Measurements from ENCODE around the gene OR4Q3. TPM values are rescaled to one million over a fixed set of nuclear protein-coding genes. Genes with fewer than 3 reads are reported as not detected.
"Not testable (repeated sequence)": the region's sequence is repeated elsewhere in the genome, so short reads cannot be mapped to it uniquely, and the experiment has no call there.

OR4Q3 gene
- total RNA-seq: not detected

- no peak for ATAC-seq
These were observed at the start of gene OR4Q3 for GRCh38 chr14:19743256-19743655. Gene OR4Q3 (plus strand): TSS chr14:19743571.

- ATAC-seq: no peak
These were observed 14.0 kb upstream of the OR4Q3 start for GRCh38 chr14:19729359-19729758.

GRCh38 chr14:19729763-19730162, 13.6 kb upstream of the OR4Q3 start:
- ATAC-seq: no peak

GRCh38 chr14:19733893-19734292, 9.5 kb upstream of the OR4Q3 start:
- not testable (repeated sequence) for ATAC-seq

GRCh38 chr14:19752316-19752715, 8.9 kb downstream of the OR4Q3 start:
- not testable (repeated sequence) for ATAC-seq

- no peak for ATAC-seq
These were observed 10.8 kb downstream of the OR4Q3 start for GRCh38 chr14:19754172-19754571.

GRCh38 chr14:19771491-19771890, 28.1 kb downstream of the OR4Q3 start:
- ATAC-seq: not testable (repeated sequence)

- no peak for ATAC-seq
These were observed 28.6 kb downstream of the OR4Q3 start for GRCh38 chr14:19771895-19772430.

- not testable (repeated sequence) for ATAC-seq
These were observed 29.1 kb downstream of the OR4Q3 start for GRCh38 chr14:19772454-19772853.

GRCh38 chr14:19773204-19773603, 29.8 kb downstream of the OR4Q3 start, which contains the start of gene OR4M1:
Gene OR4M1 (plus strand): TSS chr14:19773504. CDS start chr14:19780323, 6,819 bp downstream.
- not testable (repeated sequence) for ATAC-seq

- no peak for ATAC-seq
These were observed 32.2 kb downstream of the OR4Q3 start for GRCh38 chr14:19775587-19775986.

- not testable (repeated sequence) for ATAC-seq
These were observed 42.5 kb downstream of the OR4Q3 start for GRCh38 chr14:19785848-19786247.

- not testable (repeated sequence) for ATAC-seq
These were observed 43.9 kb downstream of the OR4Q3 start for GRCh38 chr14:19787318-19787717.

- not testable (repeated sequence) for ATAC-seq
These were observed 44.8 kb downstream of the OR4Q3 start for GRCh38 chr14:19788150-19788549.

GRCh38 chr14:19796520-19797108, 53.2 kb downstream of the OR4Q3 start:
- ATAC-seq: not testable (repeated sequence)

Other genes starting within 250 kb of the OR4Q3 start
- gene OR11H2, start 29.7 kb upstream of the OR4Q3 start, total RNA-seq: not detected
- not detected for gene OR4M1, start 29.9 kb downstream of the OR4Q3 start, total RNA-seq
- not detected for gene OR4N2, start 60.2 kb downstream of the OR4Q3 start, total RNA-seq
- not detected for gene OR4K2, start 131.6 kb downstream of the OR4Q3 start, total RNA-seq
- gene OR4K5, start 177.0 kb downstream of the OR4Q3 start, total RNA-seq: not detected
- gene OR4K1, start 187.3 kb downstream of the OR4Q3 start, total RNA-seq: not detected
- not detected for gene OR4K15, start 232.0 kb downstream of the OR4Q3 start, total RNA-seq

All from esophagus mucosa (tissue), 1 donor.